H9 (cell line): ENCODE results near the gene RASSF3. TPM values are rescaled to one million over a fixed set of nuclear protein-coding genes. Genes with fewer than 3 reads are reported as not detected.

Source experiments
- DNase-seq: peaks from one replicate; pipeline ENCODE4 v3.0.0-alpha.2; 2017
- H2AFZ ChIP-seq: one replicate; pipeline ENCODE4 v1.6.1; 2013; ENCODE audit warnings: mild to moderate bottlenecking, low read length, control low read depth, moderate library complexity
- H2AK5ac ChIP-seq: 2 replicates; pipeline ENCODE4 v1.6.1; 2013; ENCODE audit warnings: low read length, control low read depth, mixed read lengths; ENCODE audit not compliant: insufficient read length
- H2BK120ac ChIP-seq: one replicate; pipeline ENCODE4 v1.6.1; 2013; ENCODE audit warnings: low read depth, mild to moderate bottlenecking, low read length, control low read depth, inconsistent platforms; ENCODE audit not compliant: poor library complexity, severe bottlenecking
- H2BK12ac ChIP-seq: 2 replicates; pipeline ENCODE4 v1.6.1; 2013; ENCODE audit warnings: low read length, control low read depth, mixed read lengths, low read depth; ENCODE audit not compliant: insufficient read length
- H2BK15ac ChIP-seq: 2 replicates; pipeline ENCODE4 v1.6.1; 2013; ENCODE audit warnings: low read depth, low read length, control low read depth
- H2BK20ac ChIP-seq: one replicate; pipeline ENCODE4 v1.6.1; 2013; ENCODE audit warnings: low read depth, mild to moderate bottlenecking, low read length, control low read depth, inconsistent platforms; ENCODE audit not compliant: poor library complexity, severe bottlenecking
- H2BK5ac ChIP-seq: 2 replicates; pipeline ENCODE4 v1.6.1; 2013; ENCODE audit warnings: low read length, control low read depth, mixed read lengths; ENCODE audit not compliant: insufficient read length
- H3K14ac ChIP-seq: 2 replicates; pipeline ENCODE4 v1.6.1; 2013; ENCODE audit warnings: low read length, control low read depth; ENCODE audit not compliant: insufficient read depth
- H3K18ac ChIP-seq: 2 replicates; pipeline ENCODE4 v1.6.1; 2013; ENCODE audit warnings: low read depth, mild to moderate bottlenecking, mixed read lengths, low read length, control low read depth; ENCODE audit not compliant: insufficient read length
- H3K23ac ChIP-seq: 2 replicates; pipeline ENCODE4 v1.6.1; 2013; ENCODE audit warnings: low read length, control low read depth, mixed read lengths, low read depth; ENCODE audit not compliant: insufficient read length
- H3K23me2 ChIP-seq: 2 replicates; pipeline ENCODE4 v1.6.1; 2013; ENCODE audit warnings: low read depth, mild to moderate bottlenecking, mixed read lengths, low read length, control low read depth; ENCODE audit not compliant: insufficient read length, poor library complexity, severe bottlenecking
- H3K27ac ChIP-seq: 2 replicates; pipeline ENCODE4 v1.5.1; 2013; ENCODE audit warnings: low read length, control low read depth, mixed read lengths, low read depth; ENCODE audit not compliant: insufficient read length
- H3K27me3 ChIP-seq: 2 replicates; pipeline ENCODE4 v1.6.1; 2013; ENCODE audit warnings: low read length, control low read depth, inconsistent platforms; ENCODE audit not compliant: insufficient read depth
- H3K4ac ChIP-seq: 2 replicates; pipeline ENCODE4 v1.6.1; 2013; ENCODE audit warnings: low read depth, mild to moderate bottlenecking, control low read depth, inconsistent platforms, low read length, moderate library complexity
- H3K4me1 ChIP-seq: 2 replicates; pipeline ENCODE4 v1.6.1; 2013; ENCODE audit warnings: low read length, control low read depth, inconsistent platforms; ENCODE audit not compliant: insufficient read depth
- H3K4me2 ChIP-seq: 2 replicates; pipeline ENCODE4 v1.6.1; 2013; ENCODE audit warnings: low read length, control low read depth, mixed read lengths; ENCODE audit not compliant: insufficient read length, insufficient read depth
- H3K56ac ChIP-seq: 2 replicates; pipeline ENCODE4 v1.6.1; 2013; ENCODE audit warnings: low read depth, mild to moderate bottlenecking, mixed read lengths, low read length, control low read depth; ENCODE audit not compliant: insufficient read length
- H3K79me1 ChIP-seq: 2 replicates; pipeline ENCODE4 v1.6.1; 2013; ENCODE audit warnings: low read depth, mild to moderate bottlenecking, moderate library complexity, low read length, control low read depth, inconsistent platforms; ENCODE audit not compliant: insufficient read depth, poor library complexity, severe bottlenecking
- H3K79me2 ChIP-seq: 2 replicates; pipeline ENCODE4 v1.6.1; 2013; ENCODE audit warnings: low read length, control low read depth, inconsistent platforms; ENCODE audit not compliant: insufficient read depth
- H3K9ac ChIP-seq: 2 replicates; pipeline ENCODE4 v1.6.1; 2013; ENCODE audit warnings: low read length, control low read depth, mixed read lengths; ENCODE audit not compliant: insufficient read length; ENCODE audit errors: extremely low read depth
- H3K9me3 ChIP-seq: one replicate; pipeline ENCODE4 v1.6.1; 2013; ENCODE audit warnings: low read depth, low read length, inconsistent platforms; ENCODE audit not compliant: control insufficient read depth
- H3T11ph ChIP-seq: one replicate; pipeline ENCODE4 v1.6.1; 2013; ENCODE audit warnings: mild to moderate bottlenecking, low read length, control low read depth, inconsistent platforms
- H4K20me1 ChIP-seq: one replicate; pipeline ENCODE4 v1.6.1; 2013; ENCODE audit not compliant: control insufficient read depth, insufficient read length, insufficient read depth
- H4K5ac ChIP-seq: 2 replicates; pipeline ENCODE4 v1.6.1; 2013; ENCODE audit warnings: low read depth, mild to moderate bottlenecking, mixed read lengths, low read length, control low read depth; ENCODE audit not compliant: insufficient read length
- H4K8ac ChIP-seq: replicated peaks from 2 replicates; pipeline ENCODE4 v1.6.1; 2013; ENCODE audit warnings: low read length, control low read depth, mixed read lengths, low read depth; ENCODE audit not compliant: insufficient read length
- H4K91ac ChIP-seq: 2 replicates; pipeline ENCODE4 v1.6.1; 2013; ENCODE audit warnings: low read depth, mild to moderate bottlenecking, moderate library complexity, mixed read lengths, low read length, control low read depth; ENCODE audit not compliant: insufficient read length
- H3K27ac Mint-ChIP-seq, 3 experiments: 2 replicates in 2 of 3; 3 replicates in 1 of 3; pipeline ENCODE4 v1.8.0; 2020 to 2021; ENCODE audit warnings: mixed read lengths in 3 of 3, mild to moderate bottlenecking in 1 of 3, moderate library complexity in 1 of 3
- H3K27me3 Mint-ChIP-seq: 2 replicates; pipeline ENCODE4 v1.8.0; 2021; ENCODE audit warnings: low read depth, mild to moderate bottlenecking, moderate library complexity, mixed read lengths
- H3K36me3 Mint-ChIP-seq, 3 experiments: 2 replicates in 2 of 3; 3 replicates in 1 of 3; pipeline ENCODE4 v1.8.0; 2020 to 2021; ENCODE audit warnings: low read depth in 3 of 3, mixed read lengths in 3 of 3; ENCODE audit not compliant: insufficient read depth in 1 of 3
- H3K4me1 Mint-ChIP-seq, 2 experiments: 2 replicates each; pipeline ENCODE4 v1.8.0; 2020; ENCODE audit warnings: mixed read lengths in 2 of 2
- H3K4me3 Mint-ChIP-seq, 2 experiments: 2 replicates in 1 of 2; 3 replicates in 1 of 2; pipeline ENCODE4 v1.8.0; 2020 to 2021; ENCODE audit warnings: mild to moderate bottlenecking in 2 of 2, mixed read lengths in 2 of 2, moderate library complexity in 1 of 2
- H3K9me3 Mint-ChIP-seq, 2 experiments: 2 replicates in 1 of 2; 3 replicates in 1 of 2; pipeline ENCODE4 v1.8.0; 2020; ENCODE audit warnings: mild to moderate bottlenecking in 2 of 2, mixed read lengths in 2 of 2, moderate library complexity in 1 of 2
- CTCF ChIP-seq: fragments of 200-600 bp; sonication (generic); conservative IDR thresholded peaks from 3 replicates; pipeline ENCODE4 v1.8.0; 2021; ENCODE audit warnings: antibody characterized with exemption, mild to moderate bottlenecking
- WGBS: extraction: QIAGEN DNeasy Blood & Tissue Kit; methylation state at CpG from one replicate; pipeline ENCODE4 v1.1.7; 2013; ENCODE audit warnings: missing lambda C conversion rate, low lambda C conversion rate, mixed read lengths; ENCODE audit not compliant: insufficient read length; ENCODE audit errors: extremely low coverage; 5-methylcytosine and 5-hydroxymethylcytosine counted together
- total RNA-seq: library from RNA; stranded (reverse); gene quantifications from 2 replicates; pipeline ENCODE4 v1.2.1, GENCODE V29; 2021

The RASSF3 gene
- total RNA-seq, 1 experiment from 2014 or later, result 45.1 TPM

GRCh38 chr12:64669270-64669842 lies 59.1 kb downstream of the RASSF3 start:
- Histone ChIP-seq H3K4me1 (peaks cover 23% of the 10 kb centered on the region), H3K27me3 (no peaks in the 10 kb centered on the region), H3K9me3 (no peaks in the 10 kb centered on the region), H3K79me2 (peaks cover 10% of the 10 kb centered on the region; the same call in 1 of the 2 replicates), H3K4ac (no peak overlapping the region), H4K5ac (no peak overlapping the region), H2AK5ac (no peak overlapping the region), H3K4me2 (peak overlapping the region; percentile 11), H4K8ac (no peak overlapping the region), H2AFZ (no peak overlapping the region), H4K91ac (no peak overlapping the region), H3K27ac (peak overlapping the region; percentile 57), H3K23ac (no peak overlapping the region), H2BK20ac (no peak overlapping the region), H3K23me2 (no peaks in the 10 kb centered on the region), H2BK5ac (no peak overlapping the region), H3K56ac (no peak overlapping the region), H4K20me1 (no peaks in the 10 kb centered on the region), H3K14ac (no peak overlapping the region; the same call in 1 of the 2 replicates), H3K79me1 (peaks cover 6% of the 10 kb centered on the region), H2BK12ac (no peak overlapping the region), H2BK15ac (no peak overlapping the region), H2BK120ac (no peak overlapping the region), H3K9ac (no peak overlapping the region), H3T11ph (no peak overlapping the region), H3K18ac (no peak overlapping the region)
- Mint-ChIP-seq H3K4me3 (peak overlapping the region in 1 of 2 experiments; percentile 35; a peak in 1 of 5 replicates), H3K27me3 (no peaks in the 10 kb centered on the region), H3K4me1 (peaks cover 77 to 85% of the 10 kb centered on the region in 2 experiments), H3K36me3 (no peaks in the 10 kb centered on the region; a peak in 1 of 7 replicates), H3K27ac (peak overlapping the region; percentile 69 to 92 (median 82); a peak in 6 of 7 replicates), H3K9me3 (no peaks in the 10 kb centered on the region)
- no peak for TF ChIP-seq CTCF
- no CpG with 5 or more reads among the region's 10 CpGs for WGBS
- DNase-seq, result peak; percentile 68
